Right lobe of liver (tissue), 4 donors: ENCODE data around the gene UBXN11.

ENCODE experiments used
- CTCF ChIP-seq, 4 donors: fragments of 200-600 bp in 3 of 4; fragments of 450-650 bp in 1 of 4; IDR thresholded peaks; one replicate each; pipeline versions ENCODE4 v1.5.1 to v1.8.0; 2016 to 2022; ENCODE audit warnings: antibody characterized with exemption in 4 of 4, mild to moderate bottlenecking in 2 of 4
- POLR2A ChIP-seq: fragments of 450-650 bp; IDR thresholded peaks from one replicate; pipeline ENCODE4 v1.6.1; 2017; ENCODE audit warnings: antibody characterized with exemption, mild to moderate bottlenecking
- donor health status: DM: no; HTN: no; CAD: no.
- donor health status: DM: no; HTN: no; CAD: no.
- donor health status: DM: no; HTN: yes; CAD: no.

- TF ChIP-seq CTCF (IDR thresholded peaks at IDR 0.05), result no peak
- TF ChIP-seq POLR2A, result no peak
These were observed 45.9 kb upstream of the UBXN11 start for GRCh38 chr1:26352338-26352679.
